ENCODE data around the gene GART.
"Not testable (repeated sequence)": the region's sequence is repeated elsewhere in the genome, so short reads cannot be mapped to it uniquely, and the experiment has no call there.

GART gene

DNA sequence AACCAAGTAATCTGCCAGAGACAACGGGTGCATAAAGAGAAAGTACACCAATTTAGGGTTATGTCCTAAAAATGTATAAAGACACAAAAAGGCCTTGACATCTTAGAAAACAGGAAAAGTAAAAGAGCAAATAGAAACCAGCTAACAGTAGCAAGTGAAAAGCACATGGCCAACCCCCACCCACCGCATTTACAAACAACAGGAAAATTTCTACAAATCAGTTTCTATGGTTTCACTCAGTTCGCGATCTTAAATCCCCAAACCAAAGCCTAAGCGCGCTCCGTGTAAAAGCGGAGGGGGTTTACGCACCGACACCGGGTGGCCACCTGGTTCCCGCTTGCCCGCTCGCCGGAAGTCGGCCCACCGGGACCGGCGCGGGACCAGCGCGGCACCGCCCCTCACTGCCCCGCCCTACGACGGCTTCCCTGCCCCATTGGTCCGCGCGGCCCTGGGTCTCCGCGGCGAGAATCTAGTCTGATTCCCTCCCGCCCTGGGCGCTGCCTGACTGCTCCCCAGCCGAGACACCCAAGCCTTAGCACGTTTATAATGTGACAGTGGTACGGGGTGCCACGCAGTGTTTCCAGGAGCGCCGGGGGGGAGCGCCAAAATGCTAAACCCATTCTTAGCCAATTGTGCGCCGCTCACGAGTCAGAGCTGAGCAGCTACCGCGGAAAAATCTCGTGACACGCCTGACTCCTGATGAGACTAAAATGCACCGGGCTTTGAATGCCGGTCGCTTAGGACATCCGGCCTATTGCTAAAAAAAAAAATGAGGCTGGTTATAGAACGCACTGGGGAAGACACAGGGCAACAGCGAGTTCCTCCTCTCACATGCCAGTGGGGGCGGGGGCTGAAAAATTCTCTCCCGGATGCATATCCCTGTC is at the start of gene GART:
Gene GART (minus strand): TSS at position 362 of the 884 bp plus-strand sequence. CDS start 2,802 bp downstream, outside the sequence.
- peak; percentile 73 for DNase-seq (ENCODE audit: low read depth)

DNA sequence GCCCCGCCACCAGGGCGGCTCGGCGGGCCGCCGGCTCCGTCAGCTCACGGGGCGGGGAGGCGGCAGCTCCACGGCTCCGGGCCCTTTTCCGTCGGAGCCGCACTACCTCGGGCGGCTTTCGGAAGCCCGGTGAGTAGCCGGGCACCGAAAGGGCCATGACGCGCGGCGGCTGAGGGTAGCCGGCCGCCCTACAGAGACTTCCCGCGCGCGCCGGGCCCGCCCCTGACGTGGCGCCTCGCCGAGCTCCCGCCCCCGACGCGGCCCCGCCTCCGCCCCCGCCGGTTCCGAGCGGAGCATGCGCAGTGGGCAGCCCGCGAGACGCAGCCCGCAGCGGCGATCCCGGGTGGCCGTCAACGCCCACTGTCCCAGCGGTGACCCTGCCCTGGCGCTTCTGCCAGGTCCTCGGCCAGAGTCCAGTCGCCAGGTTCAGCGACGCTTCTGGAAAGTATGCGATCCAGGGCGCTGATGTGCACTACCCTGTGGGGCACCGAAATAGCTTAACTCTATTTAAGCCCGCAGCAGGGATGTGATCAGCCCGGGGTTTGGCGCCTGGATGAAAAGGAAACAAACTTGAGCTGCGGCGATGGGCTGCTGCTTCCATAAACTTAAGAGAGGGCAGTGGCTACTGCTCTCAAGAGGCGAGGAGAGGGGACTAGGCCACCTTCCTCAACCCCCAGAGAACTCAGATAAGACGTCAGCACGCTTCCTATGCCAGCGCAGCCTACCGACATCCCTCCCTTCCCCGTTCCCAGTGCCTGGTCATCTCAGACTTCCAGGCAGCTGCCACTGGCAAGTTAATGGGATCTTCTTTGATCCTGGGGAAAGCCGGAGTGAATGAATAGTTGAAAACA is 46.8 kb upstream of the GART start, which contains the start of gene DONSON:
Gene DONSON (minus strand): TSS at position 200 of the 851 bp plus-strand sequence. CDS start 43 bp downstream, at position 157.
- peak; percentile 76 for DNase-seq (ENCODE audit: low read depth)

DNA sequence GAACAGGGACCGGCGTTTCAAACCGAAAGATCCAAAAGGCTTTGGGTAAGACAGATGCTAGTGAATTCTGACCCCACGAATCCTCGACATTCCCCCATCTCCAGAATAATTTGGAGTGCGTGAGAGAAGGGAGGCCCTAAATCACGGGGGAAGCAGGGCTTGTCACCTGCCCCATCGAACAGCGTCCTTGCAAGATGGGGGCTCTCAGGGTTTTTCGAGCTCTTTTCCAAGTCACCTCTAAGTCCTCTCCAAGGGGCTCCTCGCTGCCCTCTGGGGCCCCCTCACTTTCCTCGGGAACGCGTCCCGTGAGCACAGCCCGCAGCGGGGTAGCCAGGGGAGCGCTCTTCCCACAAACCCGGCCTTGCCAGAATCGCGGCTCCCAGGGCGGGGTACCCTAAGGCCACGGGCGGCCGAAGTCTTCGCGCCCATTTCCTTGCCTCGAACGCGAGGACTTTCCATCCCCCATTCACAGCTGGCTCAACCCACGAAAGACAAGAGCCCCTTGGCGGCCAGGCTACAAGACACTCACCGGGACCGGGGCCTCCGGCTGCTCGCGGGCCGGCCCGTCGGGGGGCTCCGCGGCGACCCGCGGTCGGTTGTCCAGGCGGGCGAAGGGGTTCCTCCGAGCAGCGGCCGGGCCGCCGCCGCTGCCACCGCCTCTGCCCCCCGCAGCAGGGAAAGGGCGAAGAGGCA is 46.0 kb upstream of the GART start:
- DNase-seq (ENCODE audit: low read depth) = peak; percentile 5

DNA sequence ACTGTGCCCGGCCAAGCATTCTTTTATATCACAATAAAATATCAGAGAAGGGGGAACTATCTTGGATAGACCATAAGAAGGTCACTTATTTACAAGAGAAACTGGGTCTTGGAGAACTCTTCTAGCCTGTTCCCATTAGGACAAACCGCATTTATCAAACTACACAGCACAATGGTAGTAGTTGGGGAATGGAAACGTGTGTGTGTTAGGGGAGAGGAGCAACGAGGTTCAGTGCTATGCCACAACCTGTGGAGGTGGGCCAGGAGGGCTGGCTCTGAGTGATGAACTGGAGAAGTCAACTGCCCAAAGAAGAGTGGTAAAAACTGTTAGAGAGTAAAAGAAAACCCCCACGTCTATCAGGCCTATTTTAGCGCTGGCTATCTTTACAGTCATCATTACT is 45.0 kb upstream of the GART start:
- no peak for DNase-seq (ENCODE audit: low read depth)

DNA sequence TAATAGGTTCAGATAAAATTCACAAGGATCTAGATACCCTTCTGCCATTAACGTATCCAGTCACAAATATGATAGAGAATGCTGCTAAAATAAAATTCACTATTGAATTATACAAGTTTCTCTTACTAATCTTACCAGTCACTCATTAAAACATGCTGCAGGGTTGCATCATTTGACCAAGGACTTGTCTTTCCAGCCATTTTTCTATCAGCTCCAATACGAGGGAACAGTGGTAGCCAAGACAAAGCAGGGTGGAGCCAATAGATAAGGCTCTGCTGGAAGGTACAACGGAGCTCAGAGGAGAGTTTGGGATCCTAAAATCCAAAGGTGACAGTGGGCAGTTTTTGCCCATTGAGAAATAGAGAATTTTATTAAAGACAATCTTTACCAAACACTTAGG is 42.5 kb upstream of the GART start:
- DNase-seq (ENCODE audit: low read depth) = no peak

DNA sequence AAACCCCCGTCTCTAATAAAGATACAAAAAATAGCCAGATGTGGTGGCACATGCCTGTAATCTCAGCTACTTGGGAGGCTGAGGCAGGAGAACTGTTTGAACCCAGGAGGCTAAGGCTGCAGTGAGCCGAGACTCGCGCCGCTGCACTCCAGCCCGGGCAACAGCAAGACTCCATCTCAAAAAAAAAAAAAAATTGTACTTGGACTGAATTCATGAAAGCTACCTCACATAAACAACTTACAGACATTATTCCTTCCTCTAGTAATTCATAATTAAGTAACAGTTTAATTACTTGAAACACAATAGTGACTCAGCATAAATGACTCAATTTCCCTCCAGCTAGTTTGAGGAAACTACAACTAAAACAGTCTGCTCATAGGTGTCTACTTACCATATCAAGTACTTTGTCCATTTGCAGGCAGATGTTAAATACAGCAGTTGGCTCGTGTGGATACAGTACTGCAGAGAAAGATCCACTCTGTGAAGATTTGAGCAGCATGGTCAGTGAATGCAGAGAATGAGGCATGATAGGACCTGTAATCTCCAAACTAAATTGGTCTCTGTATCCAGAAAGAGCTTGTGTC is 37.1 kb upstream of the GART start:
- DNase-seq (ENCODE audit: low read depth) = no peak

DNA sequence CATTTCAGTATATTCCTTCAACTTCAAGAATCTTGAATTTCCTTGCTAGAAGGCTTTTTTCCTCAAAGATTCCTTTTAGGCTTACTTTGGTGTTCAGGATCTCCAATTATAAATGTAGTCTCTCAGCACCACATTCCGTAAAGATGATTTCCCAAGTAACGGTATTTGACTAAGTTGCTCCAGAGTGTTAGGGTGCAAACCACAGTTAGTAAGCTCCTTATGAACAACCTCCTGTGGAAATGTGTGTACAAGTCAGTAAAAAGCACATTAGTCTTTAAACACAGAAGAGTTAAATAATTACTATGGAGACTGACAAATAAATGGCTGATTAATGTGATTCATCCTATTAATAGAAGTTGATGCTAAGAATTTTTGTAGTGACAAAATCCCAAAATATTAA is 36.3 kb upstream of the GART start:
- no peak for DNase-seq (ENCODE audit: low read depth)

DNA sequence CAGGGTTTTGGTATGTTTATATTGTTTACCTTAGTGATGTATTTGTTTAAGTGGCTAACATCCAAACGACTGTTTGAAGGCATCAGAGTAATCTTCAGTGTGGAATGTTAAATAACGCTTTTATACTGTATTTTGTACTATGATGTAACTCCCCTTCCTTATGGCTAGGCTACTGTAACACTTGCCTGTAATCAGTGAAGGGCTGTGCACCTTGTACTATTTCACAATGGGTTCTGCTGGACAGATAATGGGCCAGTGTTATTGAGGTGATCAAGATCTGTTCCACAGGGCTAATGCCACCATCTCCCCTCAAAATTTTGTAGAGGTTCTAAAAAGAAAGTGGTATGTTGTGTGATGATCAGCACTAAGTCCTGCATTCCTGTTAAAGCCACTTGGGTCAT is 34.8 kb upstream of the GART start:
- not testable (repeated sequence) for DNase-seq (ENCODE audit: low read depth)

DNA sequence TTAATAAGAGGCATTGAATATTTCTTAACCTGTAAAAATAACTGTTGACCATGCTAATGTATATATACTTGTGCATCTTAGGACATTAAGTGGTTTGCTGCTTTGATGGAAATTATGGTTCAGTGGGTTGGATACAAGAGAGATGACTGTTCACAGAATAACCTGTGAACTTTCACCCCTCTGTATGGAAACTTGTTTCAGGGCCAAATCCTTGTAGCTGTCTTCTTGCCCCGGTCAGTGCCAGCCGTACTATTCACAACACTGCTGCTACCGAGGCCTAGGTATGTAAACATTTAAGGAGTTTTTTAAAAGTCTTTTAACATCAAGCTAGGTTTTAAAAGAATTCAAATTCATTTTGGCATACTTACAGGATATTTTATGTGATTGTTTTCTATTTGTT is 30.4 kb upstream of the GART start:
- DNase-seq (ENCODE audit: low read depth) = no peak

DNA sequence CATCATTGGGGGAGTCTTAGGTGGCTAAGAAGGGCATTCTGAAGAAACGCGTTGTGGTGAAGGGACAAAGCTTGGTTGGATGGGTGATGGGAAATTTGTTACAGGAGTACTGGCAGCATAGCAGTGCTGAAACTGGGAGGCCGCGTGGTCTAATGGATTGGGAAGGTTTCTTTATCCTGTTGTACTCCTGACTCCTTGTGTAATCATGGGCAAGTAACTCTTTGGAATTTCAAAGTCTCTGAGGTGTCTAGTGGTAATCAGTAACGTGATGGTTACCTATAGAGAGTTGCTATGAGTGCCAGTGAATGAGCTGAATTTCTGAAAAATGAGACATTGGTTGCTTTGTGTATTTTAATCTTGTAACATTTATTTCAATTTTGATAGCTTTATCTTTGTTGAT is 28.1 kb upstream of the GART start:
- no peak for DNase-seq (ENCODE audit: low read depth)

DNA sequence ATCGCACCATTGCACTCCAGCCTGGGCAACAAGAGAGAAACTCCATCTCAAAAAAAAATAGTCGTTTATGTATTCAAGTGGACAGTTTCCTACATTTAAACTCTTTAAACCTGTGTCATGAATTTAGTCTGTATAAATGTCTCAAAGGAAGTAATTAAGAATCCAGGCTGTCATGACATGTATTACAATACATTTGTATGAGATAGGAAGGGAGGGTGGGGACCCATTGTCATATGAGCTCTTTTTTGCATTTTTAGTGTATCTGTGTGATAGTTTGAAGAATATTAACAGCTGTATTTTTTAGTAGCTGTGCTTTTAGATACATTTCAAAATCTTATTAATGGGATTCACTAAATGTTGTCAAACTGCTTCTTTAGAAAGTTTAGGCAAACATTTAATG is 26.5 kb upstream of the GART start:
- DNase-seq (ENCODE audit: low read depth) = no peak

DNA sequence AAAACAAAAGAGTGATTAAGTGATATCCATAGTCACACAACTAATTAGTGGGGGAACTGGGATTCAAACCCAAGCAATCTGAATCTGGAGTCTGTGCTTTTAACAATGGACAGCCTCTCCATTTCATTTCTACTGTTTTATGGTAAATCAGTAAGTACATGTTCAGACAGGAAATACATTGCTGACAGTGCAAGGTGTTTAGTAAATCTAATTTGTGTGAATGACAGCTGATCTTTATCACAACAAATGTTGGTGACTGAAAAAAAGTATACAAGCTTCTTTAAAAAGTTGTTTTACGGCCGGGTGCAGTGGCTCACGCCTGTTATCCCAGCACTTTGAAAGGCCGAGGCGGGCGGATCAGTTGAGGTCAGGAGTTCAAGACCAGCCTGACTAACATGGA is 26.0 kb upstream of the GART start:
- DNase-seq (ENCODE audit: low read depth) = no peak

DNA sequence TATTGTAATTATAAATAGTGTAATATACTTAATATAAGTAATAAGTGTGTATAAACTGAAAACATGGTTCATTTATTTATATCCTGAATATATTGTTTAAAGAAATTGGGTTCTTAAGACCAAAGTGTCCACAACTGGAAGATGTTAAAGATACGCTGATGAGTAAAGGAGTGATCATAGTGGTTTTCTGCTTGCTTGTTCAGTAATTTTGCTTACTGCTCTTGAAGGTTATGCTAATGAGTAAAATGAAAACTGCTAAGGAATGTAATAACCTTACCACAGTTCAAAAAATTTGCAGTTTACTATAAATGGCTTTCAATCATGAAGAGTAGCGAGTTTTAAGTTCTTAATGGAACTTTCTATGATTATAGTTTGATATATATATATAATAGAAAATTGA is 24.6 kb upstream of the GART start:
- no peak for DNase-seq (ENCODE audit: low read depth)

DNA sequence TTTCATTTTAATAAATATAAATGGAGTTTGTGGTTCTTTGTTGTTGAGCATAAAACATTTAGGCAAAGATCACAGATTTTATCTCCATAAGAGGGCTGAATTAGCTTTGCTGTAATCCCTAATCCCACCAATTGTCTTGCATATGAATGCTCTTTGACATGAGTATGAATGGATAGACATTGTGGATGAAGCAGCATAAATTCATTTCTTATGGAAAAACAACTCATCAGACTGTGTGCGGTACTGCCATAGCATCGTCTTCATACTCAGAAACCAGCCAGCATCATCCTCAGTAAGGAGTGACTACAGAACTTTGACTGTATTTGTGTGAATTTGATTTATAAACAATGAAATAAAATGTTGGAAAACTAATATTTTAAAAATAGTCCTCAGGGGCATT is 20.5 kb upstream of the GART start:
- no peak for DNase-seq (ENCODE audit: low read depth)

DNA sequence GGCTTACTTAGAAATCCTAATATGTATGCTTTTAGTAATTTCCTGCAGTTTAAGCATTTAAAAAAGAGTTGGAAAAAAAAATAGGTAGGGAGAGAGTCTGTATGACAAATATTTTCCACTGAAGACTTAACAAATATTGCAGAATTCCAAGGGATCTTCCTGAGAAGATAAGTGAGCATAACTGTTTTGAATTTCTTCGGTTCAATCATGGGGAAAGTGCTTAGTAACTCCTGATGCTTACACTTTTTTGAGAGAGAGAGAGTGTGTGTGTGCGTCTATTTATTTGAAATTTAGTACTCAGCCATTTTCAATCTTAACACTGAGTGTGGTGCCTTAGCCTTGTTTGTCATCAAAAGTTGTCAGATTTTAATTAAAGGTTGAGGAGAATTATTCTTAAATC is 19.5 kb upstream of the GART start:
- DNase-seq (ENCODE audit: low read depth) = no peak

DNA sequence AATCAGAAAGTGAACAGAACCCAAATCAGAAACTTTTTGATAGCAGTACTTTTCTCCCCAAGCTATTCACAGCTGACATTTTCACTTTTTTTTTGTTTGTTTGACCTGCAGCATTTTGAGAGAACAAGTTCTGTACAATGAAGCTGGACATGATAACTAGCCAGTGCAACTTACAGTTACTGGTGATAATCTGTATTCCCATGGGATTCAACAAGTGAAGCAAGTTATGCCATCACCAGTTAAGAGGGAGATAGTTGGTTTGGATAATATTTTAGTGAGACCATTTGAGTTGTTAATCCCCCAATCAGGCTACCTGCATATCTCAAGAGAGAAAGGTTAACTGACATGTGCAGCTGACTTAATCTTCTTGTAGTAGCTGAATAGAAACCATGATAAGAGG is 19.0 kb upstream of the GART start:
- DNase-seq (ENCODE audit: low read depth) = no peak

DNA sequence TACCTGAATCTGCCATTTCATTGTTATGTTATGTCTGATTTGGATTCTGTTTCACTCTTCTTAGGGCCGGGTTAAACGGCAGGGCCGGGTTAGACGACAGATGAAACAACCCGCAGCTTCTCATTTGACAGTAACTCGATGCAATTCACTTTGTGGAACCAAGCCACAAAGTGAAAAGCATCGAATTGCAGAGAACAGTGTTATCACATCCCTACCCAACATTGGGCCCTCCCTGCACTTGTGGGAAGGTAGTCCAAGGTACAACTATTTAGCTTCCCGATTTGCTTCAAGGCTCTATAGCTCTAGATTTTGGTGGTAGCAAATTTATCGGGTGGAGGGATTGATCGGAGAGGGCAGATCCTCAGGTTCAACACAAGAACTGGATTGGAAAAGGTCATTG is 17.9 kb upstream of the GART start:
- no peak for DNase-seq (ENCODE audit: low read depth)

DNA sequence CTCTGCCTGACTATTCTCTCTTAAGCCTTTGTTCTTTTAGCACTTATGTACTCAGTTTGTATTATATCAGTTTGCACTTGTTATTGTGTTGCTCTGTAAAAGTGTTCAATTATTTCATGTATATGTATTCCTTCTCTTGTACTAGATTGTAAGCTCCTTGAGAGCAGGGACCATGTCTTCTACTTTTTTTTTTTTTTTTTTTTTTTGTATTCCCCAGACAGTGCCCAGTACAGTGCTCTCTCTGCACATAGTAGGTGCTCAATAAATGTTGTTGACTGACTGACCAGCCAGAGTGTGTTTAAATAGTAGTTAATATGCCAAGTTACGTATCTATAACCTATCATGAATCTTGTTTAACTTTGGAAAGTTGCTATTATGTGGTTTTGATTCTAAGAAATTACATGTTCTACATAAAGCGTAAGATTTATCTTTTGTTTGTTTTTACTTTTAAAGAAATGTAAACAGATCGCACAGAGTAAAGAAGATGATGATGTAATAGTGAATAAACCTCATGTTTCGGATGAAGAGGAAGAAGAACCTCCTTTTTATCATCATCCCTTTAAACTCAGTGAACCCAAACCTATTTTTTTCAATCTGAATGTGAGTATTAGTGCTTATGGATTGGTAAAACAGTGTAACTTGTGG is 17.0 kb upstream of the GART start:
- no peak for DNase-seq (ENCODE audit: low read depth)

DNA sequence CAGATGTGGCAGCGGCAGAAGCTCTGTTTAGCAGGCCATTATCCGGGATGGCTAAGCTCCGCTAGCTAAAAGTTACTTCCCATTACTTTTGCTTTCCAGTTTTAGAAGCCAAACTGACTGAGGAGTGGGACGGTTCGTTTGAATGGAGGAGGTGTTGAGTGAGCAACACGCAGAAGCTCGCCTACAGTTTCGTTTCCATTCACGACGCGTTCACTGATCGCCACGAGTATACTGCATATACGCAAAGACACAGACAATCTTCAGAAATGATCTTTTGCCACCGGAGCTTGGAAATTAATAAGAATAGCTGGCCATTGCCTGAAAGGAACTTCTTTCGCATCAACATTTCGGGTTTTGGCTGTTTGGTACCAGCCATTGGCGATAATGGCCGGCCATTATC is 15.5 kb upstream of the GART start:
- DNase-seq (ENCODE audit: low read depth) = no peak

DNA sequence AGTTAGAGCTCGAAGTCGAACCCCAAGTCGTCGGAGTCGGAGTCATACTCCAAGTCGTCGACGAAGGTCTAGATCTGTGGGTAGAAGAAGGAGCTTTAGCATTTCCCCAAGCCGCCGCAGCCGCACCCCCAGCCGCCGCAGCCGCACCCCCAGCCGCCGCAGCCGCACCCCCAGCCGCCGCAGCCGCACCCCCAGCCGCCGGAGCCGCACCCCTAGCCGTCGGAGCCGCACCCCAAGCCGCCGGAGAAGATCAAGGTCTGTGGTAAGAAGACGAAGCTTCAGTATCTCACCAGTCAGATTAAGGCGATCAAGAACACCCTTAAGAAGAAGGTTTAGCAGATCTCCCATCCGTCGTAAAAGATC is 13.0 kb upstream of the GART start:
- DNase-seq (ENCODE audit: low read depth) = no peak

DNA sequence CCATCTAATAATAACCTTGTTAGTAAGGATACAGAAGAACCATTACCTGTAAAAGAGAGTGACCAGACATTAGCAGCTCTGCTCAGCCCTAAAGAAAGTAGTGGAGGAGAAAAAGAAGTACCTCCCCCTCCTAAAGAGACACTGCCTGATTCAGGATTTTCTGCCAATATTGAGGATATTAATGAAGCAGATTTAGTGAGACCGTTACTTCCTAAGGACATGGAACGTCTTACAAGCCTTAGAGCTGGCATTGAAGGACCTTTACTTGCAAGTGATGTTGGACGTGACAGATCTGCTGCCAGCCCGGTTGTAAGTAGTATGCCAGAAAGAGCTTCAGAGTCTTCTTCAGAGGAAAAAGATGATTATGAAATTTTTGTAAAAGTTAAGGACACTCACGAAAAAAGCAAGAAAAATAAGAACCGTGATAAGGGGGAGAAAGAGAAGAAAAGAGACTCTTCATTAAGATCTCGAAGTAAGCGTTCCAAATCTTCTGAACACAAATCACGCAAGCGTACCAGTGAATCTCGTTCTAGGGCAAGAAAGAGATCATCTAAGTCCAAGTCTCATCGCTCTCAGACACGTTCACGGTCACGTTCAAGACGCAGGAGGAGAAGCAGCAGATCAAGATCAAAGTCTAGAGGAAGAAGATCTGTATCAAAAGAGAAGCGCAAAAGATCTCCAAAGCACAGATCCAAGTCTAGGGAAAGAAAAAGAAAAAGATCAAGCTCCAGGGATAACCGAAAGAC is 12.5 kb upstream of the GART start:
- DNase-seq (ENCODE audit: low read depth) = no peak
